SK-N-SH (cell line): ENCODE data around the gene EOGT. TPM values are rescaled to one million over a fixed set of nuclear protein-coding genes. Genes with fewer than 3 reads are reported as not detected.

Experiments used
- CTCF ChIA-PET: fragments of 300-600, 350-600 bp; formaldehyde crosslinking; extraction: SDS; loops from one replicate; lab custom pipeline; 2021; lab: Yijun Ruan, JAX
- POLR2A ChIA-PET: fragments of 350-600 bp; sonication (Branson Sonifier 250); formaldehyde crosslinking; extraction: SDS; loops from one replicate; lab custom pipeline; 2020; ENCODE audit warnings: antibody characterized with exemption, inconsistent platforms; lab: Yijun Ruan, JAX
- DNase-seq: peaks from one replicate; pipeline ENCODE4 v3.0.0; 2012
- H2AFZ ChIP-seq: fragments of 200-600 bp; sonication (generic); 2 replicates; pipeline ENCODE4 v1.8.1; 2016; ENCODE audit warnings: antibody characterized with exemption, mild to moderate bottlenecking, low read depth
- H3F3A ChIP-seq: fragments of 200-600 bp; sonication (generic); replicated peaks from 2 replicates; pipeline ENCODE3; 2016; ENCODE audit warnings: antibody characterized with exemption, mild to moderate bottlenecking; ENCODE audit not compliant: insufficient read depth
- H3K27ac ChIP-seq, 2 experiments: fragments of 200-500 bp in 1 of 2; fragments of 200-600 bp in 1 of 2; sonication (Bioruptor generic) in 1 of 2; sonication (generic), shearing (Covaris generic) in 1 of 2; 2 replicates each; pipeline versions ENCODE4 v1.5.1 to v1.6.1; 2014 to 2016; ENCODE audit warnings: low read depth in 2 of 2, inconsistent platforms in 1 of 2, low read length in 1 of 2, mild to moderate bottlenecking in 1 of 2, mixed read lengths in 1 of 2
- H3K27me3 ChIP-seq: fragments of 200-600 bp; sonication (generic), shearing (Covaris generic); 2 replicates; pipeline ENCODE4 v1.6.1; 2016; ENCODE audit warnings: mixed run types; ENCODE audit not compliant: insufficient read depth
- H3K36me3 ChIP-seq, 2 experiments: fragments of 200-500 bp in 1 of 2; fragments of 200-600 bp in 1 of 2; sonication (Bioruptor generic) in 1 of 2; sonication (generic) in 1 of 2; replicated peaks in 1 of 2; 2 replicates each; pipeline versions ENCODE3 to v1.5.1; 2014 to 2016; ENCODE audit warnings: low read length in 1 of 2, mild to moderate bottlenecking in 1 of 2; ENCODE audit not compliant: insufficient read depth in 2 of 2, control insufficient read depth in 1 of 2
- H3K4me1 ChIP-seq, 2 experiments: fragments of 200-500 bp in 1 of 2; fragments of 200-600 bp in 1 of 2; sonication (Bioruptor generic) in 1 of 2; sonication (generic), shearing (Covaris generic) in 1 of 2; 2 replicates each; pipeline versions ENCODE4 v1.5.1 to v1.6.1; 2014 to 2016; ENCODE audit warnings: low read depth in 1 of 2, low read length in 1 of 2, mixed run types in 1 of 2; ENCODE audit not compliant: insufficient read depth in 2 of 2, control insufficient read depth in 1 of 2
- H3K4me2 ChIP-seq: fragments of 200-600 bp; sonication (generic), shearing (Covaris generic); 2 replicates; pipeline ENCODE4 v1.6.1; 2017; ENCODE audit warnings: mixed run types
- H3K4me3 ChIP-seq, 2 experiments: fragments of 200-500 bp in 1 of 2; fragments of 200-600 bp in 1 of 2; sonication (Bioruptor generic) in 1 of 2; sonication (generic), shearing (Covaris generic) in 1 of 2; 2 replicates each; pipeline versions ENCODE4 v1.5.1 to v1.8.1; 2014 to 2016; ENCODE audit warnings: low read depth in 2 of 2, inconsistent platforms in 1 of 2, low read length in 1 of 2, mild to moderate bottlenecking in 1 of 2, mixed read lengths in 1 of 2, moderate library complexity in 1 of 2
- H3K79me2 ChIP-seq: fragments of 200-600 bp; sonication (generic); 2 replicates; pipeline ENCODE4 v1.8.1; 2017; ENCODE audit warnings: mild to moderate bottlenecking; ENCODE audit not compliant: insufficient read depth
- H3K9ac ChIP-seq: fragments of 200-600 bp; sonication (generic); 2 replicates; pipeline ENCODE4 v1.6.1; 2017; ENCODE audit warnings: mixed run types
- H3K9me2 ChIP-seq: fragments of 200-600 bp; sonication (generic); 2 replicates; pipeline ENCODE4 v1.6.1; 2017; ENCODE audit warnings: mixed run types
- H3K9me3 ChIP-seq: fragments of 200-600 bp; sonication (generic); 2 replicates; pipeline ENCODE4 v1.6.1; 2017; ENCODE audit warnings: mixed run types, mild to moderate bottlenecking, moderate library complexity
- H4K20me1 ChIP-seq: fragments of 200-600 bp; sonication (generic); 2 replicates; pipeline ENCODE4 v1.6.1; 2017; ENCODE audit warnings: mild to moderate bottlenecking, mixed run types; ENCODE audit not compliant: insufficient read depth
- CHD2 ChIP-seq: fragments of 150-350 bp; IDR thresholded peaks from 2 replicates; pipeline ENCODE4 v1.6.1; 2018; ENCODE audit warnings: low read length; ENCODE audit not compliant: partially characterized antibody
- ELF1 ChIP-seq: IDR thresholded peaks from 2 replicates; pipeline ENCODE4 v1.4.0; 2012
- EZH2phosphoT487 ChIP-seq: fragments of 200-600 bp; sonication (generic); IDR thresholded peaks from 2 replicates; pipeline ENCODE4 v1.6.1; 2017; ENCODE audit warnings: low read depth, mixed run types, mild to moderate bottlenecking, antibody characterized with exemption, moderate library complexity, borderline replicate concordance
- FOSL2 ChIP-seq: IDR thresholded peaks from 2 replicates; pipeline ENCODE4 v1.4.0; 2012; ENCODE audit warnings: low read depth, mild to moderate bottlenecking, moderate library complexity, borderline replicate concordance
- FOXM1 ChIP-seq: IDR thresholded peaks from 2 replicates; pipeline ENCODE4 v1.4.0; 2012; ENCODE audit warnings: low read depth, mild to moderate bottlenecking
- GATA2 ChIP-seq: sonication (generic); formaldehyde crosslinking; IDR thresholded peaks from 2 replicates; pipeline ENCODE4 v1.5.0; 2020; ENCODE audit warnings: mild to moderate bottlenecking, missing genetic modification reagents
- JUND ChIP-seq: IDR thresholded peaks from 2 replicates; pipeline ENCODE4 v1.4.0; 2012
- NRF1 ChIP-seq: IDR thresholded peaks from 2 replicates; pipeline ENCODE4 v1.6.1; 2012; ENCODE audit warnings: low read depth, mild to moderate bottlenecking, low read length
- POLR2AphosphoS5 ChIP-seq: IDR thresholded peaks from 2 replicates; pipeline ENCODE4 v1.6.1; 2012; ENCODE audit warnings: low read depth, low read length
- RCOR1 ChIP-seq: fragments of 150-350 bp; IDR thresholded peaks from 2 replicates; pipeline ENCODE4 v1.6.1; 2017; ENCODE audit warnings: antibody characterized with exemption, low read length
- RXRA ChIP-seq: IDR thresholded peaks from 2 replicates; pipeline ENCODE4 v1.4.0; 2012; ENCODE audit warnings: low read depth, mild to moderate bottlenecking, borderline replicate concordance
- TAF1 ChIP-seq: IDR thresholded peaks from 2 replicates; pipeline ENCODE4 v1.6.1; 2012; ENCODE audit warnings: low read depth, mild to moderate bottlenecking, low read length, moderate library complexity, borderline replicate concordance
- TCF12 ChIP-seq: IDR thresholded peaks from 2 replicates; pipeline ENCODE4 v1.4.0; 2012
- YY1 ChIP-seq: IDR thresholded peaks from 2 replicates; pipeline ENCODE4 v1.4.0; 2012; ENCODE audit warnings: low read depth, mild to moderate bottlenecking
- WGBS: methylation state at CpG from one replicate; pipeline ENCODE4 v1.1.6; 2017; ENCODE audit warnings: low lambda C conversion rate; 5-methylcytosine and 5-hydroxymethylcytosine counted together
- polyA plus RNA-seq, 3 experiments: library from polyadenylated mRNA; depleted of rRNA; stranded (reverse); fragments of >200 nt; gene quantifications; 2 replicates each; pipeline ENCODE4 v1.2.3, GENCODE V29; 2012
- TF ChIP-seq, protein P1 (sequence below): fragments of 150-350 bp; IDR thresholded peaks from 2 replicates; pipeline ENCODE4 v1.6.1; 2016; ENCODE audit warnings: mild to moderate bottlenecking, low read depth, low read length
- TF ChIP-seq, protein P2 (sequence below): IDR thresholded peaks from 2 replicates; pipeline ENCODE4; 2012
- TF ChIP-seq, protein P3 (sequence below): IDR thresholded peaks from 2 replicates; pipeline ENCODE4 v1.4.0; 2012; ENCODE audit warnings: low read depth, borderline replicate concordance
- TF ChIP-seq, protein P4 (sequence below): IDR thresholded peaks from 2 replicates; pipeline ENCODE4 v1.6.1; 2012; ENCODE audit warnings: mild to moderate bottlenecking, low read depth, low read length, moderate library complexity

Gene EOGT
- polyA plus RNA-seq, 1 of the 3 experiments (the other 2 are of a cell fraction): 6.0 TPM

DNA sequence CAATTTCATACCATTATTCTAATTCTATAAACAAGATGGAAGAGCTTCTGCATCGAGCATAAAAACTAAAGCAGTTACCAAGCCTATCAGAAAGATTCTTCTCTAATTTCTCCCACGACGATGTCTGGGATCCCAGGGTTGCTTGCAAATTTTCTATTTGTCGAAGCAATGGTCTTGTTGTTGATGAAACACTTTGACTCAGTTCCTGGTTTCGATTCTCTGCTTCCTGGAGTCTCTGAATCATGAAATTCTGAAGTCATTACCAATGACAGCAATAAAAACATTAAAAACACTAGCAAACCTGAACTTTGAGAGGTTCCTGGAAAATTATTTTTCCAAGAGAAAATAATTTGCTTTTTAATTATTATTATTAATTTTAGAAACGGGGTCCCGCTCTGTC is 20.0 kb upstream of the EOGT start:
- peaks cover 72 to 76% of the 10 kb centered on the region in 2 experiments for H3K36me3 ChIP-seq
- H3K4me3 ChIP-seq: no peak overlapping the region
- H3K79me2 ChIP-seq: peaks cover 35% of the 10 kb centered on the region
- H3K4me1 ChIP-seq: peaks cover 0 to 20% of the 10 kb centered on the region in 2 experiments
- DNase-seq: no peak
- TF ChIP-seq, protein P1, sequence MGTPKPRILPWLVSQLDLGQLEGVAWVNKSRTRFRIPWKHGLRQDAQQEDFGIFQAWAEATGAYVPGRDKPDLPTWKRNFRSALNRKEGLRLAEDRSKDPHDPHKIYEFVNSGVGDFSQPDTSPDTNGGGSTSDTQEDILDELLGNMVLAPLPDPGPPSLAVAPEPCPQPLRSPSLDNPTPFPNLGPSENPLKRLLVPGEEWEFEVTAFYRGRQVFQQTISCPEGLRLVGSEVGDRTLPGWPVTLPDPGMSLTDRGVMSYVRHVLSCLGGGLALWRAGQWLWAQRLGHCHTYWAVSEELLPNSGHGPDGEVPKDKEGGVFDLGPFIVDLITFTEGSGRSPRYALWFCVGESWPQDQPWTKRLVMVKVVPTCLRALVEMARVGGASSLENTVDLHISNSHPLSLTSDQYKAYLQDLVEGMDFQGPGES: no peak
- peak; percentile 37; the same call in 1 of the 2 replicates for TF ChIP-seq TCF12
- 0 out of 2 replicates have a peak, but pooled peaks have one; percentile 18 for TF ChIP-seq JUND
- TF ChIP-seq ELF1: peak; percentile 54; the same call in 1 of the 2 replicates
- TF ChIP-seq YY1: no peak
- TF ChIP-seq FOSL2: peak; percentile 53; the same call in 1 of the 2 replicates
- TF ChIP-seq, protein P2, sequence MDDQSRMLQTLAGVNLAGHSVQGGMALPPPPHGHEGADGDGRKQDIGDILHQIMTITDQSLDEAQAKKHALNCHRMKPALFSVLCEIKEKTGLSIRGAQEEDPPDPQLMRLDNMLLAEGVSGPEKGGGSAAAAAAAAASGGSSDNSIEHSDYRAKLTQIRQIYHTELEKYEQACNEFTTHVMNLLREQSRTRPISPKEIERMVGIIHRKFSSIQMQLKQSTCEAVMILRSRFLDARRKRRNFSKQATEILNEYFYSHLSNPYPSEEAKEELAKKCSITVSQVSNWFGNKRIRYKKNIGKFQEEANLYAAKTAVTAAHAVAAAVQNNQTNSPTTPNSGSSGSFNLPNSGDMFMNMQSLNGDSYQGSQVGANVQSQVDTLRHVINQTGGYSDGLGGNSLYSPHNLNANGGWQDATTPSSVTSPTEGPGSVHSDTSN: peak; percentile 23; the same call in 1 of the 2 replicates
- H4K20me1 ChIP-seq: no peaks in the 10 kb centered on the region
- POLR2A ChIA-PET: no interaction called here
- H3K27ac ChIP-seq: peak overlapping the region in 1 of 2 experiments; percentile 91; a peak in 2 of 4 replicates
- peak overlapping the region; percentile 62; the same call in 1 of the 2 replicates for H3K4me2 ChIP-seq
- H3K27me3 ChIP-seq: no peaks in the 10 kb centered on the region
- H3K9ac ChIP-seq: peak overlapping the region; percentile 46
- no peaks in the 10 kb centered on the region for H3K9me3 ChIP-seq
- WGBS: 48% methylated on average over 7 of the region's 7 CpGs
- peaks cover 53% of the 10 kb centered on the region for H3F3A ChIP-seq
- CTCF ChIA-PET: no interaction called here
- H3K9me2 ChIP-seq: no peaks in the 10 kb centered on the region
- no peak overlapping the region for H2AFZ ChIP-seq

DNA sequence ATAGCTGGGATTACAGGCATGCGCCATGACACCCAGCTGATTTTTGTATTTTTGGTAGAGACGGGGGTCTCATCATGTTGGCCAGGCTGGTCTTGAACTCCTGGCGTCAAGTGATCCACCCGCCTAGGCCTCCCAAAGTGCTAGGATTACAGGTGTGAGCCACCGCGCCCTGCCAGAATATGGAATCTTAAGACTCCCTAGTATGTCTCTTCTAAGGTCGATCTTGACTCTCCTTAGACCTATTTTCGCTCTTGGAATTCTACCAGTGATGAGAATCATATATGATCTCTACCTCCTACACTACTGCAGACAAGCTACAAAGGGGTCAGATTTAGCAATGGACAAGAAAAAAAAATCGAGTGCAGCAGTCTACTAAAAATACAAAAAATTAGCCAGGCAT is 19.3 kb upstream of the EOGT start:
- H3K9me2 ChIP-seq: no peaks in the 10 kb centered on the region
- peaks cover 71 to 76% of the 10 kb centered on the region in 2 experiments for H3K36me3 ChIP-seq
- ChIA-PET CTCF (interaction anchor here (1.2 kb wide), 1 partner anchor 12 kb away, joined by 3 read pairs; no protein-coding TSS in a partner anchor), POLR2A (no interaction called here)
- no peaks in the 10 kb centered on the region for H3K27me3 ChIP-seq
- no peaks in the 10 kb centered on the region for H4K20me1 ChIP-seq
- TF ChIP-seq, protein P2: no peak
- no peak for TF ChIP-seq POLR2AphosphoS5
- no peak for TF ChIP-seq RXRA
- no peak for TF ChIP-seq RCOR1
- TF ChIP-seq YY1: no peak
- no peak for TF ChIP-seq TAF1
- TF ChIP-seq, protein P3, sequence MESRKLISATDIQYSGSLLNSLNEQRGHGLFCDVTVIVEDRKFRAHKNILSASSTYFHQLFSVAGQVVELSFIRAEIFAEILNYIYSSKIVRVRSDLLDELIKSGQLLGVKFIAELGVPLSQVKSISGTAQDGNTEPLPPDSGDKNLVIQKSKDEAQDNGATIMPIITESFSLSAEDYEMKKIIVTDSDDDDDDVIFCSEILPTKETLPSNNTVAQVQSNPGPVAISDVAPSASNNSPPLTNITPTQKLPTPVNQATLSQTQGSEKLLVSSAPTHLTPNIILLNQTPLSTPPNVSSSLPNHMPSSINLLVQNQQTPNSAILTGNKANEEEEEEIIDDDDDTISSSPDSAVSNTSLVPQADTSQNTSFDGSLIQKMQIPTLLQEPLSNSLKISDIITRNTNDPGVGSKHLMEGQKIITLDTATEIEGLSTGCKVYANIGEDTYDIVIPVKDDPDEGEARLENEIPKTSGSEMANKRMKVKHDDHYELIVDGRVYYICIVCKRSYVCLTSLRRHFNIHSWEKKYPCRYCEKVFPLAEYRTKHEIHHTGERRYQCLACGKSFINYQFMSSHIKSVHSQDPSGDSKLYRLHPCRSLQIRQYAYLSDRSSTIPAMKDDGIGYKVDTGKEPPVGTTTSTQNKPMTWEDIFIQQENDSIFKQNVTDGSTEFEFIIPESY: no peak
- TF ChIP-seq, protein P4, sequence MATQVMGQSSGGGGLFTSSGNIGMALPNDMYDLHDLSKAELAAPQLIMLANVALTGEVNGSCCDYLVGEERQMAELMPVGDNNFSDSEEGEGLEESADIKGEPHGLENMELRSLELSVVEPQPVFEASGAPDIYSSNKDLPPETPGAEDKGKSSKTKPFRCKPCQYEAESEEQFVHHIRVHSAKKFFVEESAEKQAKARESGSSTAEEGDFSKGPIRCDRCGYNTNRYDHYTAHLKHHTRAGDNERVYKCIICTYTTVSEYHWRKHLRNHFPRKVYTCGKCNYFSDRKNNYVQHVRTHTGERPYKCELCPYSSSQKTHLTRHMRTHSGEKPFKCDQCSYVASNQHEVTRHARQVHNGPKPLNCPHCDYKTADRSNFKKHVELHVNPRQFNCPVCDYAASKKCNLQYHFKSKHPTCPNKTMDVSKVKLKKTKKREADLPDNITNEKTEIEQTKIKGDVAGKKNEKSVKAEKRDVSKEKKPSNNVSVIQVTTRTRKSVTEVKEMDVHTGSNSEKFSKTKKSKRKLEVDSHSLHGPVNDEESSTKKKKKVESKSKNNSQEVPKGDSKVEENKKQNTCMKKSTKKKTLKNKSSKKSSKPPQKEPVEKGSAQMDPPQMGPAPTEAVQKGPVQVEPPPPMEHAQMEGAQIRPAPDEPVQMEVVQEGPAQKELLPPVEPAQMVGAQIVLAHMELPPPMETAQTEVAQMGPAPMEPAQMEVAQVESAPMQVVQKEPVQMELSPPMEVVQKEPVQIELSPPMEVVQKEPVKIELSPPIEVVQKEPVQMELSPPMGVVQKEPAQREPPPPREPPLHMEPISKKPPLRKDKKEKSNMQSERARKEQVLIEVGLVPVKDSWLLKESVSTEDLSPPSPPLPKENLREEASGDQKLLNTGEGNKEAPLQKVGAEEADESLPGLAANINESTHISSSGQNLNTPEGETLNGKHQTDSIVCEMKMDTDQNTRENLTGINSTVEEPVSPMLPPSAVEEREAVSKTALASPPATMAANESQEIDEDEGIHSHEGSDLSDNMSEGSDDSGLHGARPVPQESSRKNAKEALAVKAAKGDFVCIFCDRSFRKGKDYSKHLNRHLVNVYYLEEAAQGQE: no peak
- TF ChIP-seq FOXM1: no peak
- TF ChIP-seq NRF1: no peak
- no peak for TF ChIP-seq GATA2 (CRISPR knock-in tag)
- no peak for TF ChIP-seq JUND
- no peak for TF ChIP-seq EZH2phosphoT487
- TF ChIP-seq FOSL2: no peak
- no peak for TF ChIP-seq CHD2
- H2AFZ ChIP-seq: no peak overlapping the region
- H3K9ac ChIP-seq: peak overlapping the region; percentile 46
- H3K4me2 ChIP-seq: peak overlapping the region; percentile 62
- no peak overlapping the region for H3K4me3 ChIP-seq
- no peak for DNase-seq
- WGBS: 86% methylated on average over 7 of the region's 9 CpGs
- H3K9me3 ChIP-seq: no peaks in the 10 kb centered on the region
- H3K4me1 ChIP-seq: peaks cover 0 to 20% of the 10 kb centered on the region in 2 experiments
- H3F3A ChIP-seq: peaks cover 57% of the 10 kb centered on the region
- peak overlapping the region in 1 of 2 experiments; percentile 91; a peak in 2 of 4 replicates for H3K27ac ChIP-seq
- H3K79me2 ChIP-seq: peaks cover 41% of the 10 kb centered on the region
